Islet of Langerhans (tissue), 1 donor: Measurements from ENCODE around the gene RAB14.
"Not testable (repeated sequence)": the region's sequence is repeated elsewhere in the genome, so short reads cannot be mapped to it uniquely, and the experiment has no call there.

Experiments
- FAIRE-seq: peaks from one replicate; lab custom pipeline; 2011; peaks lifted over from hg19 to GRCh38; lab: Jason Lieb, UNC

Gene RAB14

GRCh38 chr9:121191235-121191634, 10.4 kb downstream of the RAB14 start:
- FAIRE-seq = no peak

DNA sequence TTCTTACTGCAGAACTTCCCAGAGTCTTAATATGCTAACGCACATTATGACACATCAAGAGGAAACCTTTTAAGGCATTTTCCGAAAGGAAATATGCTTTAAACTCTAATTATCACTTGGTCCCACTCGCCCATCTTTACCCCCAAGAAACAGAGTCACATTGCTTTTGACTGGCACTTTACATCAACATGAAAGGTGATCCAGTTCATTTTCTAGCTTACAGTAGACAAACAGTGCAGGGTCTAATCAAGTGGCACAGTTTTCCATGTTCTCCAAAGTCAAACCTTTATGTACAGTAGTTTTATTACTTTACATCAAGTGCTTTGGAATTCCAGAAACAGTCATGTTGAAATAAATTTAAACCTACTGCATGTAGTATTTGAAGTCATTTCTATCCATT, 12.0 kb downstream of the RAB14 start:
- FAIRE-seq = no peak

DNA sequence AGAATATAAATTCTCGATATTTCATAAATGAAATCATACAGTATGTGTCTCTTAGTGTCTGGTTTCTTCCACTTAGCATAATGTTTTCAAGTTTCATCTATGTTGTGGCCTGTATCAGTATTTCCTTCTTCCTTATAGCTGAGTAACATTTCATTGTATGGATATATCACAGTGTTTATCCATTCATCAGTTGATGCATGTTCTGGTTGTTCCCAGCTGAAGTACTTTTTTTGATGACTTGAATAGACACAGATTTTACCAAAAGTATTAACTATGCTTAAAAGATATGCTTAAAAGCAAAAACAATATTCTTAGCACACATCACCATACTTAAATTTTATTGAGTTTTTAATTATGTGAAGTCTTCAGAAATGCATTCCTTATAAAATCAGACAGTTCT, 12.7 kb downstream of the RAB14 start:
- FAIRE-seq = no peak

GRCh38 chr9:121187636-121188305, 13.9 kb downstream of the RAB14 start:
- no peak for FAIRE-seq

- no peak for FAIRE-seq
Measured at GRCh38 chr9:121185774-121186403, 15.8 kb downstream of the RAB14 start.

DNA sequence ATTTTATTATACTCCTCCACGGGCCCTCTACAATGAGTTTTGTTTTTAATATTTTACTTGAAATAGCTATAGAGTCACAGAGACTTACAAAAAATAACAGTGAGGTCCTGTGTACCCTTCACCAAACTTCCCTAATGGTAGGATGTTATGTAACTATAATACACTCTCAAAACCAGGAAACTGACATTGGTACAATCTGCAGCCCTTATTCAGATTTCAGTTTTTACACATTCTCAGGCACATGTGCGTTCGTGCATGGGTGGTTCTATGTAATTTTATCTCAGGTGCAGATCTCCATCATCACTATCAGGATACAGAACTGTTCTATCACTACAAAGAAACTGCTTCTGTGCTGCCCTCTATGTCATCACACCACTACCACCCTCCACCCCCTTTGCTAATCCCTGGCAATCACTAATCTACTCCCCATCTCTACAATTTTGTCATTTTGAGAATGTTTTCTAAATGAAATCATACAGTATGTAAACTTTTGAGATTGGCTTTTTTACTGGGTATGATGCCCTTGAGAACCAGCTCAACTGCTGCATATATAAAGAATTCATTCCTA, 16.4 kb downstream of the RAB14 start:
- FAIRE-seq = no peak

DNA sequence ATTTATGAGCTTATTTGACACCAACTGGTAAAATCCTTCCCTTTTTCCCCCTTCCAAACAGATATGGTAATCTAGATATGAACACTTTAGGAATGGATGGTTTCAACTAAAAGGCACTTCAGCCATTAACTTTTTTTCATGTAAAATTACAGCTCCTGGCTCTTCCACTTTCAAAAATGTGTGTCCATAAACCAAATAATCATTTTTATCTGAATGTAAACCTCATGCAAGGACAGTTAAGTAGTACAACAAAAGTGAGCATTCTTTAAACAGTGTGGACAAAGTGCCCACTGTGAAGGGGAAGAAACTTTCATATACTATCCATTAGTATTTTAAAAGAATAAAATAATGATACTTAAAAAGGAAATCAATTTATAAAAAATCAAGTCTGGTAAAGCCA, 17.2 kb downstream of the RAB14 start:
- no peak for FAIRE-seq

GRCh38 chr9:121183666-121184423, 17.8 kb downstream of the RAB14 start:
- no peak for FAIRE-seq

DNA sequence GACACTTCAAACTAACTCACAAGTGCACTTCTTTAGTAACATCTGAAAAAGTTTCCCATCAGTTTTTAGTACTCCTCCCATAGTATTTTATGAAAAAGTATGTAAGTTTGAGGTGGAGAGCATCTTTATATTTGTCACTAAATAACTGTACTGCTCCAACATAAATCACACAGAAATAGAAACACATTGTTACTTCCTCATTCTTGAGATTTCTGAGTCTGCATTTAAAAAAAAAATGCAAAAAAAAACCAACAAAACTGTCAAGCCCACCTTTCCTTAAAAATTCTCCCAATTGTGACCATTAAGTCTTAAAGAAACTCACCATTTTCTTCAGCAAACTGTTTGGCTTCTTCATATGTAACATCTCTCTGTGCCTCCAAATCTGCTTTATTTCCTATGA, 18.7 kb downstream of the RAB14 start:
- no peak for FAIRE-seq

DNA sequence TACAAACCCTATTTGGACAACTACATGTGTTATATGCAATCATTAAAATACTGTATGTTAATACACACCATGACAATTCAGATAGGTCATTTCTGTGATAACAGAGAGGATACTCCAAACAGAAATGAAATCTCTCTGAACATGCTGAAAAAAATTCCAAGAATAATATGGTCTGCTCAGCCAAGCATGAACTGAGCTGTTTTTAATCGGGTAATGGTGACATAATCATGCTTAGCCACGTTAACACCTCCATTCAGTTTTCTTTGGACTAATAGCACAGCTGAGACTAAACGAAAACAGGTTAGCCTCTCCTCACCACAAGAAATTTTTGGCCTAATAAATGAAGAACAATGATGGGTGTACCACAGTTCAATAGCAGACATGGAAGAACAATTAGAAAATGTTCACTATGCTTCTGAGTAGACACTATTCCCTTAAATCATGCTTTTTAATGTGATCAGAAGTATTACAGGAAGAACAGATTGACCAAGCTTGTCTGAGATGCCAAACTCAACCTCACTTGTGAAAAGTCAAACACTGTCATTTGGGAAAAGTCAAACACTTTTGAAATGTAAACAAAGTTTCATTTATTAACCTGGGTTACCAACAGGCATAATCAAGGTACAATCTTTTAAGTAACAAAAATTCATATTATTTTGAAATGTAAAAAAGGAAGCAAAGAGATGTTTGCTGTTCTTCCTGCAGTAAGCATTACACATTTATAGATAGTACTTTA, 19.4 kb downstream of the RAB14 start:
- no peak for FAIRE-seq

DNA sequence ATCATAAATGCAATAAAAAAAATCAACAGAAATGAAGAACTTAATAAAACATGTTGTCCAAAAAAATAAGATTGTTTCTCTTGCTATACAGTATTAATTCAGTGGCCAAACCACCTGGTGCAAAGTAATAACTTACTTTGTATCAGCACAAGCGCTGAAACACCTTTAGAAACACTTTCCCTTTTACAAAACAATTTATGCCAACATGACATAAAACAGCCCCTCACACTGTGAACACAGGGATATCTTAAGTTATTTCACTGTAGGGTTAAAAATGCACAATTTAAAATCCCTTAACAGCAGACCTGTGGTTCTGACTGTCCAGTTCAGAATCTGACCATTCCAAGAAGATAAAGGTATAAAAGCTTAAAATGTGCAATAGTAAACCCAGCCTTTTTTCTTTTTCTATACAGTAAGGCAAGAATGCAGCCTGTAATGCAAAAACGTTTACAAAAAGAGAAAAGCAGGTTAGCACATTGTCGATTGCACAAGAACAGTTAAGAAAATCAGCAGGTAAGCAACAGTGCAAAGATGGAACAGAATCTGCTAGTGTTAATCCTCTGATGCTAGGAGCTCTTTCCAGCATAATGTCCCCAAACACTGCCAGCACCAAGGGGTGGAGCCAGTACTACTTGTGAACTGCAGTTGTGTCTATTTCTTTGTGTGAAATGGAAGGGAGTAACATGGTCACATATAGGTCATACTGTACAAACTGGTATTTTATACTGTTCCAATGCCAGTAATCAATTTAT, 21.6 kb downstream of the RAB14 start:
- FAIRE-seq = no peak

DNA sequence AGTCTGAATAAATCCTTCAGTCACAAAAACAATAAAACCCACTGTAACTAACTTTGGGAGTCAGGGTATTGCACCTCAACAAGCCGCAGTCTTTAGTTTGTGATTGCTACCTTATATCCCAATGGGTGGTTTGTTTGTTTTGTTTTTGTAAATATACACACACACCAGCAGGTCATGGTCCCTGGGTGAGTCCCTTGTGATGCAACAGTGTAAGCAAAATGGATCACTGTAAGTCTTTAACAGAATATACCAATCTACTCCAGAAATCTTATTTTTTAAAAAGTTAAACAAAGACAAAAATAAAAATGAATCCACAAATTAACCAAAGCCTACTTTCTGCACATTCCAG, 22.3 kb downstream of the RAB14 start:
- FAIRE-seq = not testable (repeated sequence)

- FAIRE-seq = peak; percentile 36
Measured at GRCh38 chr9:121178676-121179372, 22.8 kb downstream of the RAB14 start.

GRCh38 chr9:121173501-121173900, 28.2 kb downstream of the RAB14 start:
- FAIRE-seq = no peak

GRCh38 chr9:121172726-121173487, 28.8 kb downstream of the RAB14 start:
- no peak for FAIRE-seq

GRCh38 chr9:121171236-121171635, 30.4 kb downstream of the RAB14 start:
- no peak for FAIRE-seq

GRCh38 chr9:121169094-121169601, 32.5 kb downstream of the RAB14 start:
- FAIRE-seq = no peak

GRCh38 chr9:121168052-121168451, 33.6 kb downstream of the RAB14 start:
- no peak for FAIRE-seq

DNA sequence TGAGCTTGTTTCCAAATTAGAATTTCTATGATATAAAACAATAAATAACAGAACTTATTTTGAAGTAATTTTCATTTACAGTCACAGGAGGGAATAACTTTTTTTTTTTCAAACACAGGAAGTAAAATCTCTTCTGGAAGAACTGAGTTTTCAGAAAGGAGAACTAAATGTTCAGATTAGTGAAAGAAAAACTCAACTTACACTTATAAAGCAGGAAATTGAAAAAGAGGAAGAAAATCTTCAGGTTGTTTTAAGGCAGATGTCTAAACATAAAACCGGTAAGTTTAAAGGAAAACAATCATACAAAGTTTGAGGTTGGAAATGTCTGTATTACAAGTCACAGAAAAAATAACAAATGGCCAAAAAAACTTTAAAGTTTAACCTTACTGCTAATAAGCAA, 41.6 kb downstream of the RAB14 start:
- FAIRE-seq = no peak

GRCh38 chr9:121157939-121158338, 43.7 kb downstream of the RAB14 start:
- FAIRE-seq = no peak
